Measurements from ENCODE around the gene RUBCN.
"Not testable (repeated sequence)": the region's sequence is repeated elsewhere in the genome, so short reads cannot be mapped to it uniquely, and the experiment has no call there.

DNA sequence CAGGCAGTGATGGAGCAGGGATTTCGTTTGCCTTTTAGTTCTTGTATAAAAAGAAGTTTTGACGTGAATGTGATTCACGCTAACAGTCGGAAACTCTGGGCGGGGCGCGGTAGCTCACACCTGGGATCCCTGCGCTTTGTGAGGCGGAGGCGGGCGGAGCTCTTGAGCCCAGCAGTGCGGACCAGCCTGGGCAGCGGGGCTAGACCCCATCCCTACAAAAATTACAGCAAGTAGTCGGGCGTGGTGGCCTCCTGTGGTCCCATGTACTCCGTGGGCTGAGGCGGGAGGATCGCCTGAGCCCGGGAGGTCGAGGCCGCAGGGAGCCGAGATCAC lies 81.7 kb downstream of the RUBCN start:
- TF ChIP-seq ZNF8 (CRISPR knock-in tag; IDR thresholded peaks at IDR 0.05); ZFP30 (CRISPR knock-in tag; IDR thresholded peaks at IDR 0.05); ARNTL (CRISPR knock-in tag; IDR thresholded peaks at IDR 0.05; ENCODE audit: borderline replicate concordance, low read depth); ZFP3 (CRISPR knock-in tag; IDR thresholded peaks at IDR 0.05); TOX (CRISPR knock-in tag; IDR thresholded peaks at IDR 0.05; ENCODE audit: borderline replicate concordance); TCF4 (CRISPR knock-in tag; IDR thresholded peaks at IDR 0.05; ENCODE audit: borderline replicate concordance); CSDC2 (CRISPR knock-in tag; IDR thresholded peaks at IDR 0.05); PPARA (CRISPR knock-in tag; IDR thresholded peaks at IDR 0.05; ENCODE audit: borderline replicate concordance); GLIS3 (CRISPR knock-in tag; IDR thresholded peaks at IDR 0.05): not testable (repeated sequence)
